Measurements from ENCODE around the gene TMEM156. TPM values are rescaled to one million over a fixed set of nuclear protein-coding genes. Genes with fewer than 3 reads are reported as not detected.

Gene TMEM156
- polyA plus RNA-seq, 1 donor (not counting 4 experiments of a cell fraction or from before 2014, with no cell fraction given) = 0.68 TPM

DNA sequence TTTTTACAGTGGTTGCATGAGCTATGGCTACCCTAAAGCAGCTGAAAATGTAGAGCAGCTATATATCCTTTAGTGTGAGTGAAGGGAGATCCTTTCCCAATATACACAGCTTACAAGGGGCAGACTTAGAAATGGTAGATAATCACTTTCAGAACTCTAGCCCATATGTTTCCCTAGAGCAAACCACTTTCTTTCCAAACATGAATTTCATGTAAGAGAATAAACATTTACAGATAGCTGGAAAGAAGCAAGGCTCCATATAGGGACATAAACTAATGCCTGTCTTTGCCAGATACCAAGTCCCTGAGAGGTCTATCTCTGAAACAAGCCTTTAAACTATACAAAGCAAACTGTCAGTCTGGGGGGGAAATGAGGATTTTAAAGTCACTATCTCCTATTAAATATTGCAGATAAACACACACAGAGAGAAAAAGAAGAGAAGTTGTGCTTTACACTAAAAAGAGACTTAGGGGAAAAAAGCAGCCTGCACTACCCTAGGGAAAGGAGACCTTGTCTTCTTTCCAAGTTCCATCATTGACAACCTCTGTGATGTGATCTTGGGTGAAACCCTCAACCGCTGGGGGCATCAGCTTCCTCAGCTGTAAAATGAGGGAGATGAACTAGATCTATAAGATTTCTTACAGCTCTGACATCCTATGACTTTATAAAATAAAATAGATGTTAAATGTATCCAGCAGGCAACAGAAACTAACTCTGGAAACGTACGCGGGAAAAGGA lies 73.6 kb downstream of the TMEM156 start:
- no peaks in the 10 kb centered on the region for H3K9me1 ChIP-seq (ENCODE audit: control insufficient read depth, extremely low read depth, insufficient read depth, low read length)
- H3K9ac ChIP-seq (ENCODE audit: control insufficient read depth, extremely low read depth, insufficient read depth, low read length) = no peak overlapping the region
- dilution Hi-C loops (cut with MboI; ENCODE audit: extremely low pct_ligation_motif_present, low sequenced_read_pairs) = no loop called here
- no peaks in the 10 kb centered on the region for H3K9me3 ChIP-seq (ENCODE audit: control insufficient read depth, low read depth, low read length)
- H3K4me3 ChIP-seq (ENCODE audit: control insufficient read depth in 2 of 3, extremely low read depth in 1 of 3, insufficient read depth in 2 of 3, low read depth in 1 of 3, low read length in 3 of 3) = no peak overlapping the region
- H4K20me1 ChIP-seq (ENCODE audit: control insufficient read depth, extremely low read depth, insufficient read depth, low read length) = no peaks in the 10 kb centered on the region
- FAIRE-seq (no peak), DNase-seq (ENCODE audit: low read depth, low spot score) (no peak)
- TF ChIP-seq, protein P1, sequence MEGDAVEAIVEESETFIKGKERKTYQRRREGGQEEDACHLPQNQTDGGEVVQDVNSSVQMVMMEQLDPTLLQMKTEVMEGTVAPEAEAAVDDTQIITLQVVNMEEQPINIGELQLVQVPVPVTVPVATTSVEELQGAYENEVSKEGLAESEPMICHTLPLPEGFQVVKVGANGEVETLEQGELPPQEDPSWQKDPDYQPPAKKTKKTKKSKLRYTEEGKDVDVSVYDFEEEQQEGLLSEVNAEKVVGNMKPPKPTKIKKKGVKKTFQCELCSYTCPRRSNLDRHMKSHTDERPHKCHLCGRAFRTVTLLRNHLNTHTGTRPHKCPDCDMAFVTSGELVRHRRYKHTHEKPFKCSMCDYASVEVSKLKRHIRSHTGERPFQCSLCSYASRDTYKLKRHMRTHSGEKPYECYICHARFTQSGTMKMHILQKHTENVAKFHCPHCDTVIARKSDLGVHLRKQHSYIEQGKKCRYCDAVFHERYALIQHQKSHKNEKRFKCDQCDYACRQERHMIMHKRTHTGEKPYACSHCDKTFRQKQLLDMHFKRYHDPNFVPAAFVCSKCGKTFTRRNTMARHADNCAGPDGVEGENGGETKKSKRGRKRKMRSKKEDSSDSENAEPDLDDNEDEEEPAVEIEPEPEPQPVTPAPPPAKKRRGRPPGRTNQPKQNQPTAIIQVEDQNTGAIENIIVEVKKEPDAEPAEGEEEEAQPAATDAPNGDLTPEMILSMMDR (optimal IDR thresholded peaks at IDR 0.05 in 1 of 3, IDR thresholded peaks at IDR 0.05 in 1 of 3, conservative IDR thresholded peaks at IDR 0.05 in 1 of 3; ENCODE audit: extremely low read depth in 1 of 3, insufficient read depth in 2 of 3, low read length in 3 of 3) = no peak
- TF ChIP-seq EZH2 (IDR thresholded peaks at IDR 0.05; ENCODE audit: low read length) = no peak
- H3K27ac ChIP-seq (ENCODE audit: control insufficient read depth, insufficient read depth, low read length) = no peak overlapping the region
- H2AFZ ChIP-seq (ENCODE audit: control insufficient read depth, low read length) = no peak overlapping the region
- no peaks in the 10 kb centered on the region for H3K36me3 ChIP-seq (ENCODE audit: control insufficient read depth in 2 of 2, extremely low read depth in 1 of 2, insufficient read depth in 2 of 2, low read length in 2 of 2)
- no peaks in the 10 kb centered on the region for H3K27me3 ChIP-seq (ENCODE audit: control insufficient read depth, extremely low read depth, insufficient read depth, low read length)
- H3K79me2 ChIP-seq (ENCODE audit: control insufficient read depth, insufficient read depth, low read length) = no peaks in the 10 kb centered on the region
- no peak overlapping the region for H3K4me2 ChIP-seq (ENCODE audit: control insufficient read depth, extremely low read depth, insufficient read depth, low read depth, low read length)
- no peaks in the 10 kb centered on the region for H3K4me1 ChIP-seq (ENCODE audit: control insufficient read depth, extremely low read depth, insufficient read depth, low read length)

DNA sequence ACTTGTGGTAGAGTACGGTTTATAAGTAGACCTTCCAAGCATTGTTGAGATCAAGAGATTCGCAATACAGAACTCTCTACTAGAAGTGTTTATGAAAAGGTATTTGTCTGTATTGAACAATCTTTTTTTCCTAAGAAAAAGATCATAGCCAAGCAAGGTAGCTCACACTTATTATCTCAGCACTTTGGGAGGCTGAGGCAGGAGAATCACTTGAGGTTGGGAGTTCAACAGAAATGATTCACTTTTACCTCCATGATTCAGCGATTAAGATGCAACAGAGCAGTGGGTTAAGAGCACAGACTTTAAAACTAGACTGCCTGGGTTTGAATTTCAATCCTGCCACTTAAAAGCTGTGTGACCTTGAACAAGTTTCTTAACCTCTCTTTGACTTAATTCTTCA lies 74.3 kb downstream of the TMEM156 start:
- no peak overlapping the region for H3K9ac ChIP-seq (ENCODE audit: control insufficient read depth, extremely low read depth, insufficient read depth, low read length)
- H3K79me2 ChIP-seq (ENCODE audit: control insufficient read depth, insufficient read depth, low read length) = no peaks in the 10 kb centered on the region
- H3K9me1 ChIP-seq (ENCODE audit: control insufficient read depth, extremely low read depth, insufficient read depth, low read length) = no peaks in the 10 kb centered on the region
- no peaks in the 10 kb centered on the region for H3K36me3 ChIP-seq (ENCODE audit: control insufficient read depth in 2 of 2, extremely low read depth in 1 of 2, insufficient read depth in 2 of 2, low read length in 2 of 2)
- FAIRE-seq (no peak), DNase-seq (ENCODE audit: low read depth, low spot score) (no peak)
- dilution Hi-C loops (cut with MboI; ENCODE audit: extremely low pct_ligation_motif_present, low sequenced_read_pairs) = no loop called here
- no peak overlapping the region for H3K27ac ChIP-seq (ENCODE audit: control insufficient read depth, insufficient read depth, low read length)
- H3K4me3 ChIP-seq (ENCODE audit: control insufficient read depth in 2 of 3, extremely low read depth in 1 of 3, insufficient read depth in 2 of 3, low read depth in 1 of 3, low read length in 3 of 3) = no peak overlapping the region
- no peaks in the 10 kb centered on the region for H4K20me1 ChIP-seq (ENCODE audit: control insufficient read depth, extremely low read depth, insufficient read depth, low read length)
- no peak overlapping the region for H2AFZ ChIP-seq (ENCODE audit: control insufficient read depth, low read length)
- no peaks in the 10 kb centered on the region for H3K27me3 ChIP-seq (ENCODE audit: control insufficient read depth, extremely low read depth, insufficient read depth, low read length)
- H3K4me2 ChIP-seq (ENCODE audit: control insufficient read depth, extremely low read depth, insufficient read depth, low read depth, low read length) = no peak overlapping the region
- H3K9me3 ChIP-seq (ENCODE audit: control insufficient read depth, low read depth, low read length) = no peaks in the 10 kb centered on the region
- TF ChIP-seq EZH2 (IDR thresholded peaks at IDR 0.05; ENCODE audit: low read length) = no peak
- TF ChIP-seq, protein P1 (optimal IDR thresholded peaks at IDR 0.05 in 1 of 3, IDR thresholded peaks at IDR 0.05 in 1 of 3, conservative IDR thresholded peaks at IDR 0.05 in 1 of 3; ENCODE audit: extremely low read depth in 1 of 3, insufficient read depth in 2 of 3, low read length in 3 of 3) = no peak
- H3K4me1 ChIP-seq (ENCODE audit: control insufficient read depth, extremely low read depth, insufficient read depth, low read length) = no peaks in the 10 kb centered on the region

Measured in keratinocyte (primary cell).